ENCODE results near the gene SORBS1. TPM values are rescaled to one million over a fixed set of nuclear protein-coding genes. Genes with fewer than 3 reads are reported as not detected.

Gene SORBS1
- total RNA-seq, 4 donors from 2014 or later: 92.2 to 308 (median 150) TPM

DNA sequence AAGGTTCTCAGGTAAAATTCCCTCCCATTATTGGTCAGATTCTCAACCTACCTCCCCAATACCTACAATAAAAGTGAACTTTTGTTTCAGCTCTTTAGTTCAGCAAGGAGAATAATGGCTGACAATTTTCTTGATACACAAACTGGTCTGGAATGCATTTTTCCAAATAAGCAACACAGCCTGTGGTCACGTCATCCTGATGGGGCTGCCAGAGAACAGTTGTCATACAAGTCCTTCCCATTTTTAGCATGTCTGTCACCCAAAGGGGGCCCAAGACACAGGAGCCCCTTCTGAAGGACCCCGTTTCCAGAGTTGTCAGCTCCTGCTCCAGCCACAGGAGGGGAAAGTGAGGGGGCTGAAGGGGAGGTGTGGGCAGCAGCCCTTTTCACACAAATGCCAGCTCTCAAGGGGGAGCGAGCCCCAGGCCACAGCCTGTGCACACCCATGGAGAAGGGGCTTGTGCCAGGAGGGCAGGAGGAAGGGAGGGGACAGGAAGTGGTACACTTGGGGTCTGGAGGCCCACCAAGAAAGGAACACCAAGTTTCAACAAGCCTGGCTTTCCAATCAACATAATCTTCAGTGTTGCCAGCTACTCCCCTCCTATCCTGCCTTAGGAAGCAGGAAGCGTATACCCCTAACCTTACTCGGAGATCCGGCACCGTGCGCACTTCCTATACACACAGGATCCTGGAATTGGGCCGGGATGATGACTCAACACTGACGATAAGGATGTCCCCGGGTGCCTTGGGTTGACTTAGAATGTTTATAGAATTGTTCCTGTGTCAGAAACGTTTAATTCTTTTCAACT lies 227.0 kb downstream of the SORBS1 start:
- DNase-seq: peak; percentile 57
- no peaks in the 10 kb centered on the region for H3K27me3 ChIP-seq
- no peaks in the 10 kb centered on the region for H3K36me3 ChIP-seq
- H3K4me1 ChIP-seq: peaks cover 7 to 15% (median 11%) of the 10 kb centered on the region in 4 donors
- H3K4me3 ChIP-seq: no peak overlapping the region
- TF ChIP-seq EP300 (IDR thresholded peaks at IDR 0.05; ENCODE audit: low read depth) (peak; percentile 54), POLR2AphosphoS5 (IDR thresholded peaks at IDR 0.05) (peak; percentile 39 to 57 (median 44)), POLR2A (IDR thresholded peaks at IDR 0.05) (no peak)
- TF ChIP-seq, protein P1, sequence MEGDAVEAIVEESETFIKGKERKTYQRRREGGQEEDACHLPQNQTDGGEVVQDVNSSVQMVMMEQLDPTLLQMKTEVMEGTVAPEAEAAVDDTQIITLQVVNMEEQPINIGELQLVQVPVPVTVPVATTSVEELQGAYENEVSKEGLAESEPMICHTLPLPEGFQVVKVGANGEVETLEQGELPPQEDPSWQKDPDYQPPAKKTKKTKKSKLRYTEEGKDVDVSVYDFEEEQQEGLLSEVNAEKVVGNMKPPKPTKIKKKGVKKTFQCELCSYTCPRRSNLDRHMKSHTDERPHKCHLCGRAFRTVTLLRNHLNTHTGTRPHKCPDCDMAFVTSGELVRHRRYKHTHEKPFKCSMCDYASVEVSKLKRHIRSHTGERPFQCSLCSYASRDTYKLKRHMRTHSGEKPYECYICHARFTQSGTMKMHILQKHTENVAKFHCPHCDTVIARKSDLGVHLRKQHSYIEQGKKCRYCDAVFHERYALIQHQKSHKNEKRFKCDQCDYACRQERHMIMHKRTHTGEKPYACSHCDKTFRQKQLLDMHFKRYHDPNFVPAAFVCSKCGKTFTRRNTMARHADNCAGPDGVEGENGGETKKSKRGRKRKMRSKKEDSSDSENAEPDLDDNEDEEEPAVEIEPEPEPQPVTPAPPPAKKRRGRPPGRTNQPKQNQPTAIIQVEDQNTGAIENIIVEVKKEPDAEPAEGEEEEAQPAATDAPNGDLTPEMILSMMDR (IDR thresholded peaks at IDR 0.05): no peak
- WGBS, 2 donors (ENCODE audit: low coverage in 1 of 2): 62 to 72% methylated on average over 7 to 12 of the region's 12 CpGs
- intact Hi-C loops (cut with DNase I; ENCODE audit: low total_unique reads): no loop called here
- H3K9me3 ChIP-seq: no peaks in the 10 kb centered on the region
- H3K27ac ChIP-seq: peak overlapping the region; percentile 73 to 82 (median 77)
- in situ Hi-C loops (cut with MboI; ENCODE audit: low pct_ligation_motif_present in 1 of 4, low pct_unique_long_range_greater_than_20kb in 1 of 4, low sequenced_read_pairs in 3 of 4): no loop called here

DNA sequence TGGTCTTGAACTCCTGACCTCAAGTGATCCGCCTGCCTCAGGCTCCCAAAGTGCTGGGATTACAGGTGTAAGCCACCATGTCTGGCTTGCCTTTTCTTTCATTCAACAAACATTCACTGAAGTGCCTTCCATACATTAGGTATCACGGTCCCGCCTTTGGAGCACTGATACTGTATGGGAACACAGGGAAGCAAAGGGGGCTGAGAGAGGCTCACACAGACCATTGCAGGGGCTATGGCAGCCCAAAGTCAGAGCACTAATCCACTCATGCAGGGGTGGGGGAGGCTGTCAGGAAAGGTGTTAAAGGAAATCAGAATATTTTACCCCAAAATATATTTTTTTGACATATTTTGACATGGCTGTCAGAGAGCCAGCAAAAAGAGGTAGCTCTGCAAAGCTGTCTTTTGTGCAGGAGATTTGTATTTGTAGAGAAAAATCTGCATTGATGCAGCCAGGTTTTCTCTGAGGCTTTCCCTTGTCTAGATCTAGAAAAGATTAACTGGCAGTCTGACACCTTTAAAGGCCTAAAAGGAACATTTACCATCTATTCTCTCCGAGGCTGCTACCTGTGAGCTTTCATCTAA lies 228.4 kb downstream of the SORBS1 start:
- Histone ChIP-seq H3K9me3 (no peaks in the 10 kb centered on the region), H3K27ac (peak overlapping the region; percentile 73 to 82 (median 77)), H3K4me1 (peaks cover 7 to 15% (median 11%) of the 10 kb centered on the region in 4 donors), H3K4me3 (no peak overlapping the region), H3K36me3 (no peaks in the 10 kb centered on the region), H3K27me3 (no peaks in the 10 kb centered on the region)
- no peak for DNase-seq
- intact Hi-C loops (cut with DNase I; ENCODE audit: low total_unique reads): no loop called here
- no peak for TF ChIP-seq POLR2AphosphoS5 (IDR thresholded peaks at IDR 0.05)
- TF ChIP-seq POLR2A (IDR thresholded peaks at IDR 0.05): no peak
- TF ChIP-seq, protein P1 (IDR thresholded peaks at IDR 0.05): no peak
- no peak for TF ChIP-seq EP300 (IDR thresholded peaks at IDR 0.05; ENCODE audit: low read depth)
- 93 to 95% methylated on average over 2 to 4 of the region's 4 CpGs for WGBS, 2 donors (ENCODE audit: low coverage in 1 of 2)
- in situ Hi-C loops (cut with MboI; ENCODE audit: low pct_ligation_motif_present in 1 of 4, low pct_unique_long_range_greater_than_20kb in 1 of 4, low sequenced_read_pairs in 3 of 4): no loop called here

DNA sequence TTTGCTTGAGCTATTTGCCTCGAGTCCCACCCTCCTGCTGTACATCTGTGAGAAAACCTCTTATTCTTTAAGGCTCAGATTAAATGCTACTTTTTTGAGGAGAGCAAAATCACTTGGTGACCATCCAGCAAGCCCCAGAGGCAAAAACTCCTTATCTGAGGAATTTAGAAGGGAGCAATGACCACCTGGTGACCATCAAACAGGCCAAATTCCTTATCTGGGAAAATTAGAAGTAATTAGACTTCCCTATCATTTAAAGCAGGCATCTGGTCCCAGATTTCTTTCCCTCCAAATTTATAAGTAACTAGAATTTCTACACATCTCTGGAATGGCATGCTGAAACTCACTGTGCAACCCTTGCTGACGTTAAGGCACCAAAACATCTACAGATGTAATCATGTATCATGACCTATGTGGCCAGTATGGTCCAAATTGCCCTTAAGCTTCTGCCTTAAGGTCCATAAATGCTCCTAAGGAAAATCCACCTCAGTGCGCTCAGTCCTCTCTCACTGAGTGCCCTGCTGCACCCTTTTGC lies 229.5 kb downstream of the SORBS1 start:
- H3K9me3 ChIP-seq: no peaks in the 10 kb centered on the region
- DNase-seq: no peak
- intact Hi-C loops (cut with DNase I; ENCODE audit: low total_unique reads): no loop called here
- TF ChIP-seq, protein P1 (IDR thresholded peaks at IDR 0.05): no peak
- no peak for TF ChIP-seq EP300 (IDR thresholded peaks at IDR 0.05; ENCODE audit: low read depth)
- no peak for TF ChIP-seq POLR2AphosphoS5 (IDR thresholded peaks at IDR 0.05)
- no peak for TF ChIP-seq POLR2A (IDR thresholded peaks at IDR 0.05)
- H3K36me3 ChIP-seq: no peaks in the 10 kb centered on the region
- H3K4me3 ChIP-seq: no peak overlapping the region
- peak overlapping the region in 3 of 4 donors; percentile 34 to 73 (median 39) for H3K27ac ChIP-seq
- WGBS, 2 donors (ENCODE audit: low coverage in 1 of 2): 86 to 100% methylated on average over 1 to 3 of the region's 3 CpGs
- no peaks in the 10 kb centered on the region for H3K27me3 ChIP-seq
- peaks cover 8 to 15% (median 12%) of the 10 kb centered on the region in 4 donors for H3K4me1 ChIP-seq
- in situ Hi-C loops (cut with MboI; ENCODE audit: low pct_ligation_motif_present in 1 of 4, low pct_unique_long_range_greater_than_20kb in 1 of 4, low sequenced_read_pairs in 3 of 4): no loop called here

DNA sequence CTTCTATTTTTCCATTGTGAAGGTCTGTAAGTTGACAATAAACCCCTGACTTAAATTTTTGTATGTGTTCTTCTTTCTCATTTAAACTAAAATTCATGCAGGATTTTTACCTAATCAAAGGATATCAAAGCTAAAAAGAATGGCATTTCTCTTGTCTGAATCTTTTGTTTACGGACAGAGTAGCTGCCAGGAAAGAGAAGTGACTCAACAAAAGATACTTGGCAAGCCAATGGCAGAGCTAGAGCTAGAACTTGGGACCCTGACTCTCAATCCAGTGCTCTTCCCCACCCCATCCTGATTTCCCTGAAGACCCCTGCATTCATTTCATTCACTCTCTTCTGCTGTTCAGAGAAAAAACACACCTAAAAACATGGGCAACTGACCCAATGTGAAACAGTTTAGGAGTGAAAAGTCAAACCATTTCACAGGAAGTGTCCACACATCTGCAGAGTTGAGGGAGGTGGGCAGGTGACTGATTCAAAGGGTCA lies 230.2 kb downstream of the SORBS1 start:
- H3K4me3 ChIP-seq: no peak overlapping the region
- peak overlapping the region; percentile 12 to 60 (median 36) for H3K27ac ChIP-seq
- H3K36me3 ChIP-seq: no peaks in the 10 kb centered on the region
- peaks cover 8 to 11% (median 10%) of the 10 kb centered on the region in 4 donors for H3K4me1 ChIP-seq
- 86 to 96% methylated on average over 1 of the region's 1 CpG for WGBS, 2 donors (ENCODE audit: low coverage in 1 of 2)
- in situ Hi-C loops (cut with MboI; ENCODE audit: low pct_ligation_motif_present in 1 of 4, low pct_unique_long_range_greater_than_20kb in 1 of 4, low sequenced_read_pairs in 3 of 4): no loop called here
- no peaks in the 10 kb centered on the region for H3K27me3 ChIP-seq
- no peak for DNase-seq
- TF ChIP-seq POLR2A (IDR thresholded peaks at IDR 0.05): no peak
- no peak for TF ChIP-seq POLR2AphosphoS5 (IDR thresholded peaks at IDR 0.05)
- no peak for TF ChIP-seq EP300 (IDR thresholded peaks at IDR 0.05; ENCODE audit: low read depth)
- TF ChIP-seq, protein P1 (IDR thresholded peaks at IDR 0.05): no peak
- H3K9me3 ChIP-seq: no peaks in the 10 kb centered on the region
- intact Hi-C loops (cut with DNase I; ENCODE audit: low total_unique reads): no loop called here
